ENCODE data around the gene PACC1.

The PACC1 gene

DNA sequence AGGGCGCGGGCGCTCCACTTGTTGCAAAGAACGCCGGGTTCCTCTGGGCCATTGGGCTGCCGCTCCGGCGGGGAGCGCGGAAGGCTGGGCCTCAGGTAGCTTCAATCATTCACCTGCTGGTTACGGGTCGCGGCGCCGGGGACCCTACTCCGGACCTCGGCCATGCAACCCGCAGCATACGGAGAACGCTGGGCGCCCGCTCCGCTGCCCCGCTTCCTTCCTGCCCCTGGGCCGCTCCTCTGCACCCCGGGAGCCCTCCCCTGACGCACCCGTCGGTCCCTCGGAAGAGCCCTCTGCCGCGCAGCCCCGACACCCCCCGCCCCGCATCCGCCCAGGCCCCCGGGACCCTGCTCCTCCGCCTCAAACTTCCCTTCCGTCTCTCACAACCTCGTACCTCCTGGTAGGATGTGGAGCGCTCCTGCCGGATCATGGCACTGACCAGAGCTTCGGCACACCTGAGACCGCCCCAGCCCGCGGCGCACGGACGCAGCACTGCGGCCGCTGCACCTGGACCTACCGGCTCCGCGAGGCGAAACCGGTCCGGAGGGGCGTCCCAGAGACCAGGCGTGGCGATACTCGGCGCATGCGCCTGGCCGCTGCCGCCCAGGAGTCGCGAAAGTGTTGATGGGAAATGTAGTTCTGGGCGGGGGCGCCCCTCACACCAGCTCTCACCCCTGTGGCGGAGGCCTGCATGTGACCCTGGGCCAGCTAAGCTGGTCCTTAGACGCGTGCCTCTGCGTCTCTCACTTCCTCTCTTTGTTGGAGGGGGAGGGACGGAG lies at the start of gene PACC1 (continued):
- peak; percentile 50; the same call in 1 of the 2 replicates for TF ChIP-seq KLF8 (tag by site-specific recombination; IDR thresholded peaks at IDR 0.05)
- 0 out of 2 replicates have a peak, but pooled peaks have one; percentile 29 for TF ChIP-seq ZNF501 (tag by site-specific recombination; IDR thresholded peaks at IDR 0.05)
- peak; percentile 73 for TF ChIP-seq ZBTB8A (tag by site-specific recombination; IDR thresholded peaks at IDR 0.05)
- TF ChIP-seq, protein P1, sequence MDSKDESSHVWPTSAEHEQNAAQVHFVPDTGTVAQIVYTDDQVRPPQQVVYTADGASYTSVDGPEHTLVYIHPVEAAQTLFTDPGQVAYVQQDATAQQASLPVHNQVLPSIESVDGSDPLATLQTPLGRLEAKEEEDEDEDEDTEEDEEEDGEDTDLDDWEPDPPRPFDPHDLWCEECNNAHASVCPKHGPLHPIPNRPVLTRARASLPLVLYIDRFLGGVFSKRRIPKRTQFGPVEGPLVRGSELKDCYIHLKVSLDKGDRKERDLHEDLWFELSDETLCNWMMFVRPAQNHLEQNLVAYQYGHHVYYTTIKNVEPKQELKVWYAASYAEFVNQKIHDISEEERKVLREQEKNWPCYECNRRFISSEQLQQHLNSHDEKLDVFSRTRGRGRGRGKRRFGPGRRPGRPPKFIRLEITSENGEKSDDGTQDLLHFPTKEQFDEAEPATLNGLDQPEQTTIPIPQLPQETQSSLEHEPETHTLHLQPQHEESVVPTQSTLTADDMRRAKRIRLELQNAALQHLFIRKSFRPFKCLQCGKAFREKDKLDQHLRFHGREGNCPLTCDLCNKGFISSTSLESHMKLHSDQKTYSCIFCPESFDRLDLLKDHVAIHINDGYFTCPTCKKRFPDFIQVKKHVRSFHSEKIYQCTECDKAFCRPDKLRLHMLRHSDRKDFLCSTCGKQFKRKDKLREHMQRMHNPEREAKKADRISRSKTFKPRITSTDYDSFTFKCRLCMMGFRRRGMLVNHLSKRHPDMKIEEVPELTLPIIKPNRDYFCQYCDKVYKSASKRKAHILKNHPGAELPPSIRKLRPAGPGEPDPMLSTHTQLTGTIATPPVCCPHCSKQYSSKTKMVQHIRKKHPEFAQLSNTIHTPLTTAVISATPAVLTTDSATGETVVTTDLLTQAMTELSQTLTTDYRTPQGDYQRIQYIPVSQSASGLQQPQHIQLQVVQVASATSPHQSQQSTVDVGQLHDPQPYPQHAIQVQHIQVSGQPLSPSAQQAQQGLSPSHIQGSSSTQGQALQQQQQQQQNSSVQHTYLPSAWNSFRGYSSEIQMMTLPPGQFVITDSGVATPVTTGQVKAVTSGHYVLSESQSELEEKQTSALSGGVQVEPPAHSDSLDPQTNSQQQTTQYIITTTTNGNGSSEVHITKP (tag by site-specific recombination; IDR thresholded peaks at IDR 0.05), result no peak
- TF ChIP-seq KLF16 (tag by site-specific recombination; IDR thresholded peaks at IDR 0.05), result peak; percentile 41; the same call in 1 of the 2 replicates
- TF ChIP-seq ZNF157 (tag by site-specific recombination; IDR thresholded peaks at IDR 0.05), result no peak
- peak; percentile 44; the same call in 1 of the 2 replicates for TF ChIP-seq SP7 (tag by site-specific recombination; IDR thresholded peaks at IDR 0.05)
- TF ChIP-seq ZNF580 (tag by site-specific recombination; IDR thresholded peaks at IDR 0.05), result no peak
- TF ChIP-seq PATZ1 (tag by site-specific recombination; IDR thresholded peaks at IDR 0.05), result peak; percentile 74
- TF ChIP-seq ZNF677 (tag by site-specific recombination; IDR thresholded peaks at IDR 0.05), result no peak
- TF ChIP-seq ZNF654 (tag by site-specific recombination; IDR thresholded peaks at IDR 0.05; ENCODE audit: low read depth), result no peak
- no peak; the same call in 1 of the 2 replicates for TF ChIP-seq REPIN1 (tag by site-specific recombination; IDR thresholded peaks at IDR 0.05; ENCODE audit: low read depth)
- peak; percentile 96 for TF ChIP-seq ZNF335 (tag by site-specific recombination; conservative IDR thresholded peaks at IDR 0.05)
- no peak for TF ChIP-seq KLF10 (tag by site-specific recombination; IDR thresholded peaks at IDR 0.05)
- TF ChIP-seq KLF1 (tag by site-specific recombination; IDR thresholded peaks at IDR 0.05), result no peak
- TF ChIP-seq ZNF140 (tag by site-specific recombination; IDR thresholded peaks at IDR 0.05), result no peak
- 0 out of 2 replicates have a peak, but pooled peaks have one; percentile 44 for TF ChIP-seq ZBTB48 (tag by site-specific recombination; IDR thresholded peaks at IDR 0.05)
- no peak for TF ChIP-seq ZNF239 (tag by site-specific recombination; IDR thresholded peaks at IDR 0.05)
- no peak for TF ChIP-seq ZNF747 (tag by site-specific recombination; IDR thresholded peaks at IDR 0.05)
- TF ChIP-seq ZEB2 (tag by site-specific recombination; IDR thresholded peaks at IDR 0.05), result peak; percentile 67; the same call in 1 of the 2 replicates
- peak; percentile 80 for TF ChIP-seq ZXDB (tag by site-specific recombination; IDR thresholded peaks at IDR 0.05)
- no peak for TF ChIP-seq ZNF558 (tag by site-specific recombination; IDR thresholded peaks at IDR 0.05)
- TF ChIP-seq ZNF416 (tag by site-specific recombination; IDR thresholded peaks at IDR 0.05), result no peak
- no peak for TF ChIP-seq ZNF426 (tag by site-specific recombination; IDR thresholded peaks at IDR 0.05)
- TF ChIP-seq, protein P2, sequence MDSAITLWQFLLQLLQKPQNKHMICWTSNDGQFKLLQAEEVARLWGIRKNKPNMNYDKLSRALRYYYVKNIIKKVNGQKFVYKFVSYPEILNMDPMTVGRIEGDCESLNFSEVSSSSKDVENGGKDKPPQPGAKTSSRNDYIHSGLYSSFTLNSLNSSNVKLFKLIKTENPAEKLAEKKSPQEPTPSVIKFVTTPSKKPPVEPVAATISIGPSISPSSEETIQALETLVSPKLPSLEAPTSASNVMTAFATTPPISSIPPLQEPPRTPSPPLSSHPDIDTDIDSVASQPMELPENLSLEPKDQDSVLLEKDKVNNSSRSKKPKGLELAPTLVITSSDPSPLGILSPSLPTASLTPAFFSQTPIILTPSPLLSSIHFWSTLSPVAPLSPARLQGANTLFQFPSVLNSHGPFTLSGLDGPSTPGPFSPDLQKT (IDR thresholded peaks at IDR 0.05; ENCODE audit: borderline replicate concordance, low read depth, low read length), result no peak
- TF ChIP-seq ZNF660 (tag by site-specific recombination; IDR thresholded peaks at IDR 0.05), result 0 out of 2 replicates have a peak, but pooled peaks have one; percentile 16
- no peak for TF ChIP-seq ZNF585B (tag by site-specific recombination; IDR thresholded peaks at IDR 0.05)
- TF ChIP-seq GLIS2 (tag by site-specific recombination; IDR thresholded peaks at IDR 0.05), result peak; percentile 88
- TF ChIP-seq ZNF610 (tag by site-specific recombination; IDR thresholded peaks at IDR 0.05; ENCODE audit: borderline replicate concordance), result no peak
- TF ChIP-seq SCRT2 (tag by site-specific recombination; IDR thresholded peaks at IDR 0.05), result peak; percentile 99
- TF ChIP-seq ZIC2 (tag by site-specific recombination; IDR thresholded peaks at IDR 0.05), result peak; percentile 60; the same call in 1 of the 2 replicates
- peak; percentile 48; the same call in 1 of the 2 replicates for TF ChIP-seq ZNF692 (tag by site-specific recombination; IDR thresholded peaks at IDR 0.05)

All from HEK293 (cell line).